HG02798 (cell line): ENCODE measurements around the gene FGD5.

Source experiments
- ATAC-seq: cut with Tn5 transposase; IDR thresholded peaks from one replicate; pipeline ENCODE4 v1.9.1; 2021; ENCODE audit warnings: mild to moderate bottlenecking; ENCODE audit not compliant: unreplicated experiment, poor library complexity

Gene FGD5, protein sequence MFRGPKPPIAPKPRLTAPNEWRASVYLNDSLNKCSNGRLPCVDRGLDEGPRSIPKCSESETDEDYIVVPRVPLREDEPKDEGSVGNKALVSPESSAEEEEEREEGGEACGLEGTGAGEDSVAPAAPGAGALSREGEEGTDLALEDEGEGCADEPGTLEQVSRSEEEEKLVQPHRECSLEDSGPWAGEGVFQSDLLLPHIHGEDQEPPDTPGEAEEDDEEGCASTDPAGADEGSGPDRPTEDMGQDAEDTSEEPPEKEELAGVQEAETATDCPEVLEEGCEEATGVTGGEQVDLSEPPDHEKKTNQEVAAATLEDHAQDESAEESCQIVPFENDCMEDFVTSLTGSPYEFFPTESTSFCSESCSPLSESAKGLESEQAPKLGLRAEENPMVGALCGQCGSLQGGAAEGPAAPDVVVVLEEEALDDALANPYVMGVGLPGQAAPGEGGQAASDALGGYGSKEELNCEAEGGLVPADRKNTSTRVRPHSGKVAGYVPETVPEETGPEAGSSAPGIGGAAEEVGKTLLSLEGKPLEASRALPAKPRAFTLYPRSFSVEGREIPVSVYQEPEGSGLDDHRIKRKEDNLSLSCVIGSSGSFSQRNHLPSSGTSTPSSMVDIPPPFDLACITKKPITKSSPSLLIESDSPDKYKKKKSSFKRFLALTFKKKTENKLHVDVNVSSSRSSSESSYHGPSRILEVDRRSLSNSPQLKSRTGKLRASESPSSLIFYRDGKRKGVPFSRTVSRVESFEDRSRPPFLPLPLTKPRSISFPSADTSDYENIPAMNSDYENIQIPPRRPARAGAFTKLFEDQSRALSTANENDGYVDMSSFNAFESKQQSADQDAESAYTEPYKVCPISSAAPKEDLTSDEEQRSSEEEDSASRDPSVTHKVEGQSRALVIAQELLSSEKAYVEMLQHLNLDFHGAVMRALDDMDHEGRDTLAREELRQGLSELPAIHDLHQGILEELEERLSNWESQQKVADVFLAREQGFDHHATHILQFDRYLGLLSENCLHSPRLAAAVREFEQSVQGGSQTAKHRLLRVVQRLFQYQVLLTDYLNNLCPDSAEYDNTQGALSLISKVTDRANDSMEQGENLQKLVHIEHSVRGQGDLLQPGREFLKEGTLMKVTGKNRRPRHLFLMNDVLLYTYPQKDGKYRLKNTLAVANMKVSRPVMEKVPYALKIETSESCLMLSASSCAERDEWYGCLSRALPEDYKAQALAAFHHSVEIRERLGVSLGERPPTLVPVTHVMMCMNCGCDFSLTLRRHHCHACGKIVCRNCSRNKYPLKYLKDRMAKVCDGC (N-terminal part only)

DNA sequence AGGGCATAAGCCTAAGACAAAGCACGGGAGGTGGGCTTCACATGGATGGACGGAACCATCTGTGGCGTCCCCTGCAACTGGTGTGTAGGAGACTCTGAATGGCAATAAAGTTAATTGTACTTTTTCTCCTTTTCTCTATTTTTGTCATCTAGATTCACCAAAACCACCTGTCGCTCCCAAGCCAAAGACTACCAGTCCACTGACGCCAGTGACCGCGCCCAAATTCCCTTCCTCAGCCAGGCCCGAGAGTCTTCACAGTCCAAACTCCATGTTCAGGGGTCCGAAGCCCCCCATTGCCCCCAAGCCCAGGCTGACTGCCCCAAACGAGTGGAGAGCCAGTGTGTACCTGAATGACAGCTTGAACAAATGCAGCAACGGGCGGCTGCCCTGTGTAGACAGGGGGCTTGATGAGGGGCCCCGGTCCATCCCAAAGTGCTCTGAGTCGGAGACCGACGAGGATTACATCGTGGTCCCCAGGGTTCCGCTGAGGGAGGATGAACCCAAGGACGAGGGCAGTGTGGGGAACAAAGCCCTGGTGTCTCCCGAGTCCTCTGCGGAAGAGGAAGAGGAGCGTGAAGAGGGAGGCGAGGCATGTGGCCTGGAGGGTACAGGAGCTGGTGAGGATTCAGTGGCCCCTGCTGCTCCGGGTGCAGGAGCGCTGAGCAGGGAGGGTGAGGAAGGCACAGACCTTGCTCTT is at the start of gene FGD5:
Gene FGD5, plus strand, starts transcription at position 159 of the 697 bp plus-strand sequence. Its CDS starts 110 bp downstream, at position 269.
- no peak for ATAC-seq

DNA sequence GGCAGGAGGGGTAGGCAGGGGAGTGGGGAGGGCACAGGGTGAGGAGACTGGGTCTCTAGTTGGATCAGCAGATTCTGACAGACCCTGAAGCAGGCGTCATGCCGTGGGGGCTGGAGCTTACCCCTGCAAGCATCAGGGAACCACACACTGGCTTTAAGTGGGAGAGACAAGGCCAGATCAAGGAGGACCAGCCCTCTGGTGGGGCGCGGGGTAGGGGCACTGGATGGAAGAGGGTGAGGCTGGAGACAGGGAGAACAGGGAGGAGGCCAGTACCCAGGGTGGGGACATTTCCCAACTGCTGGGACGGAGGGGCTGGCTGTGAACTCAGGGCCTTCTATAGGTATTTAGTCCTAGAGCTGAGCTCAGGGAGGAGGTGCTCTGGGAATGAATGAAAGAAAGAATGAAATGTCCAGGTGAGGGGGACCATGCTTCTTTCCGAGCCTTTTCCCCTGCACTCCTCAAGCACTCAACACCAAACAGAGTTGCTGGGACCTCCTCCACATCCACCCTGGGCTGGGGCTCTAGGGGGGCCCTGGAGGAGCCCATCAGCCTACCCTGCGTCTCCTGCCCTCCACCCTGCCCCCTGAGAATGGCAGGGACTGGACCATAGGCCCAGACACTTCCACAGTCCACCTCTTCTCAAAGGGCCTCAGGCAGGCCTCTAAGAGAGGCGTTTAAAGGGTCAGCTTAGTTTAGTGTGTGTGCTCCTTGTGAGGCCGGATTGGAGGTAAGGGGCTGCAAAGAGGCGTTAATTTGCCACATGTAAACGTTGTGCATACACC is 49.0 kb upstream of the FGD5 start:
- ATAC-seq, result no peak

DNA sequence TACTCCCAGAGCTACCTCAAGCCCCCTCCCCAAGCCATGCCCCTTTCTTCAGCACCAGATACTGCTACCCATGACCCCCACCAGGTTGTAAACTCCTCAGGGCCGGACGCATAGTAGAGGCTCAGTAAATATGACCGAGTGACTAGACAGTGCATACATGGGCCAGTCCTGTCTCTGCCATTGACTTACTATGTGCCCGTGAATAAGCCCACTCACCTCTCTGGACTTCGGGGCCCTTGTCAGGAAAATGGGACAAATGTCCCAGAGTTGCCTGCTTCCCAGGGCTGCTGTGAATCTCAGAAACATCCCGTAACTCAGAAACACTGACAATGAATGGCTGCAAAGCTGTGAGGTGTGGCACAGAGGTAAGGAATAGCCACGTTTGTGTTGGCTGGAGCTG is 48.2 kb upstream of the FGD5 start:
- ATAC-seq, result no peak

DNA sequence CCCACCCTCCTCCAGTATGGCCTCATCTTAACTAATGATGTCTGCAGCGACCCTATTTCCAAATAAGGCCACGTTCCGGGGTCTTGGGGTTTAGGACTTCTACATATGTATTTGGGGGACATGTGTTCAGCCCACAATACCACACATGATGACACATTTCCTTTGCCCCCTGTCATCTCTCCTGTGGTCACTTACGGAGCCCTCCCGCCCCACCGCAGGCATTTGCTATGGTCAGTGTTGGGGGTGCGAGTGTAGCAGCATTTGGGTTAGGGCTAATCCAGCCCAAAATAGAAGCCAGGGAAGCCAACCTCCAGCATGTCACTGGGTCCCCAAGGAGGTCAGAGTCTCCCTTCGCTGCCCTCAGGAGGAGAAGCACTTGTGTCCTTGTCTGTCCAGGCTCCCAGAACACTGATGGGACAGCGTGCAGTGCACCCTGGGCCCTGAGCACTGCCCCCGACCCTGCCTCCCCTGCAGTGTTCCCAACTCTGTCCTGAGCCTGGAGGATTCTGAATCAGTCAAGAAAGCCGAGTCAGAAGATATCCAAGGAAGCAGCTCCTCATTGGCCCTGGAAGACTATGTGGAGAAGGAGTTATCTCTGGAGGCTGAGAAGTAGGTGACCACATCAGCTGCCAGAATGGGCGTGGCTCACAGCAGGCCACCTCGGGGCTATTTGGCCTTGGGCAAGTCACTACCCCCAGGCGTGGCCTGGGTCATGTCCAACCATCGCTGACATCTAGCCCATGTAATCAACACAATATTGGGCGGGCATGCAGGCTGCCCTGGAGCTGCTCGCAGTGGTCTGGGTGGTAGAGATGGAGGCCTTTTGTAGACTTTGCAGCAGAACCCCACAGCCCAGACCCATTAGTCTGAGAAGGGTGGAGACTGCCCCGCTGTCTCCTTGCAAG is 46.9 kb upstream of the FGD5 start:
- ATAC-seq, result no peak

DNA sequence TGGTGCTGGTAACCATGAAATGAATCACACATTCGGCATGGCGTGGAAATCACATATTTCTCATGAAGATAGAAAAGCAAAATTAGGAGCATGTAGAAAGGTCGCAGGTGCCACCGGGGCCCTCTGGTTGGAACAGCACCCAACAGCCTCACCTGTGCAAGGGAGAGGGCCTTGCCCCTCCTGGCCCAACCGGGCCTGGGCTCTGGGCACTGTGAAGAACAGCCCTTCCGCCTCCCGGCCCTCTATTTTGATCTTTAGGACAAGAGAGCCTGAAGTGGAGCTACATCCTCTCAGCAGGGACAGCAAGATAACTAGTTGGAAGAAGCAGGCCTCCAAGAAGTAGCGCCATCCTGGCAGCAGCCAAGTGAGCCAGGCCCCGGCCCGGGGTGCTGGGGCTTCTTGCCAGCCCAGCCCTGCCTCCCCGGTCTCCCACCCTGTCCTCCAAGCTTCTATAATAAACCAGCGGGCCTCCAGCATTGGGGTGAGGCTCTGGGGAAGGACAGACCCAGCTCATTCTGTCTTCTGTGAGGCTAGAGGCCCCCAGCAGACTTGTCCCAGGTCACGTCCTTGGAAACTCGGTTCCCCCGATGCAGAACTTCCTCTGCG is 46.1 kb upstream of the FGD5 start:
- no peak for ATAC-seq

DNA sequence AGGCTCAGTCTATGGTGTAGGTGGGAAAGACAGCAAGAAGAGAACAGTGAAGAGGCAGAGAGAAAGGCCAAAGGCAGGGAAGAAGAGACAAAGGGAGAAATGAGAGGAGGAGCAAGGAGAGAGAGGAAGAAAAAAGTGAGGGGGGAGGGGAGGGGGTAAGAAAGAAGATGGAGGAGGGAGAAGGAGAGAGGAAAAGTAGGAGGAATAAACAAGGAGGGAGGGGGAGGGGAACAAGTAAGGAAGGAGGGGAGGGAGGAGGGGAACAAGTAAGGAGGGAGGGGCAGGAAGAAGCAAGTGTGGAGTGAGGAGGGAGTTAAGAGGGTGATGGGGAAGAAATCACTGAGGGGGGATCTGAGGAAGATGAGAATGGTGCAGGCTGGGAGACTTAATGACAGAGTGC is 45.5 kb upstream of the FGD5 start:
- ATAC-seq, result no peak

DNA sequence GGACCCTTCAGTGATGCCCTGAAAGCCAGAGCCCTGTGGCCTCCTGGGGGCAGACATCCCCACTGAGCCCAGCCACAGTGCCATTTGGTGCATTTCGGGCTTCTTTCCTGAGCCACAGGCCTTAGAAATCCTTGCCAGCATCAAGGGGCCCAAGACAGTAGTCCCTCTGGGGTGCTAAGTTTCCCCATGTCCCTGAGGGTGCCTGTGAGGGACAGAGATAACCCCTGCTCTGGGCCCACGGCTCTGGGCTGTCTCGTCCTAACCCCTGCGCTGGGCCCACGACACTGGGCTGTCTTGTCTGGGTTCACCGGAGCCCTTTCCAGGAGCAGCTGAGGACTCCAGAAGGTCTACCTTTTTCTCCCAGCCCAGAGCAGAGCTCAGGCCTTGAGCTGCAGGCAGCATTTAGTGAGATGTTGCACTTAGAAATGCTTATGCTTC is 45.1 kb upstream of the FGD5 start:
- no peak for ATAC-seq

DNA sequence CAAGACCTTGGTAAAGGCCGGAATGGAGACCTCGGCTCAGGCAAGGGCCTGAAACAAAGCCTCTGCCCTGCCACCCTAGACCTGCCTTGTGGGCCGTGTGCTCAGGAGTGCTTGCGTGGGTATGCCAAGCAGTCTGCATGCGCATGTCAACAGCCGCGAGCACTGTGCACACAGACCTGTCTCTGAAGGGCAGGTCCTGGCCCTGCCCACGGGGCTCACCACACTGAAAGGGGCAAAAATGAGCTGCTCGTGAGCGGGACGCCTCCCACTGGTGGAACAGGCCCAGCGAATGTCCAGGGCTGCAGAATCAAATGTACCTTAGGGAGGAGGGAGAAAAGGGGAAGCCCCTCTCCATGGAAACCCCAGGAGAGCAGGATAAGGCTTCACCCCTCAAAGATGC is 44.3 kb upstream of the FGD5 start:
- ATAC-seq, result no peak

DNA sequence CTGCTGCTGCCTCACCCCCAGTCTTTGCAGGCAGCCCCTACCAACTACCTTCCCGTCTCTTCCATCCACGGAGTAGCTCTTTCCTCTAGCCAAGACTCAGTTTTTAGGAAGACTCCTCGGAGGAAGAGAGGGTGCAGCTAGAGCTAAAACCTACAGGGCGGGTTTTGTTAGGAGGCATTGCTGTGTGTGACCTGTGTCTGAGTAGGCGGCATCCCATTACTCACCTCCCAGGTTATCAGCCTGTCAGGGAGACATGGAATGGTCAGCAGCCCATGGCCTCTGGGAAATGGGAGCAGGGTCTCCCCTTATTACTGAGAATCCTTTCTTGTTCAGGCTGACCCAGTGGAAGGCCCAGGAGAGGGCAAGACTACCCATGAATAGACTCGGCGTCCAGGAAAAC is 43.8 kb upstream of the FGD5 start:
- no peak for ATAC-seq

DNA sequence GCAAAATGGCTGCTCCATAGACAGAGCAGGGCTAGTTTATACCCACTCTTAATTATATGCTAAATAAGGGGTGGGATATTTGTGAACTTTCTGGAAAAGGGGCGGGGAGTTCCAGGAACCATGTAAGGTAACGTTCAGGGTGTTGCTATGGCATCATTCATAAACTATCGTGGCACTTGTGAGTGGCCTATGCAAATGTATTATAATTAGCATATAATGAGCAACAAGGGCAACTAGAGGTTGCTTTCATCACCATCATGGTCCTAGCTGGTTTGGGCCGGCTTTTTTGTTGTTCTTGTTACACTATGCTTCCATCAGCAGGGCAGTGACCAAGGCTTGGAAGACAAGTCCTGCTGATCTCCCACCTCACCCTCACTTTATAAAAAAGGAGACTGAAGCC is 43.2 kb upstream of the FGD5 start:
- ATAC-seq, result no peak

DNA sequence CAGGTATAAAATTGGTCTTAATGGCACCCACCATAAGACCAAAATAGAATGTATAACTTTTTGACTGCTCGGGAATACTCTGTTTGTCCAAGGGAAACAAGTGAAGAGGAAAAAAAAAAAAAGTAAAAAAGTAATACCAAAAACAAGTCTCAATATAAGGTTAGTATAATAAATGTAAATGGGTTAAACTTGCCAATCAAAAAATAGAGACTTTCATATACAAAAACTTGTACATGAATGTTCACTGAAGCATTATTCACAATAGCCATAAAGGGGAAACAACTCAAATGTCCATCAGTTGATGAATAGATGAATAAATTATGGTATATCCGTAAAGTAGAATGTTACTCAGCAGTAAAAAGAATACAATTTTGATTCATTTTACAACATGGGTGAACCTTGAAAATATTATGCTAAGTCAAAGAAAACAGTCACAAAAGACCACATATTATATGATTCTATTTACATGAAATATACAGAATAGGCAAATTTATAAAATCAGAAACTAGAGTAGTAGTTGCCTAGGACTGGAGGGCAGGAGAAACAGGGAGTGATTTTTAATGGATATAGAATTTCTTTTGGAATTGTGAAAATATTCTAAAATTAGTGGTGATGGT is 39.6 kb upstream of the FGD5 start:
- no peak for ATAC-seq

DNA sequence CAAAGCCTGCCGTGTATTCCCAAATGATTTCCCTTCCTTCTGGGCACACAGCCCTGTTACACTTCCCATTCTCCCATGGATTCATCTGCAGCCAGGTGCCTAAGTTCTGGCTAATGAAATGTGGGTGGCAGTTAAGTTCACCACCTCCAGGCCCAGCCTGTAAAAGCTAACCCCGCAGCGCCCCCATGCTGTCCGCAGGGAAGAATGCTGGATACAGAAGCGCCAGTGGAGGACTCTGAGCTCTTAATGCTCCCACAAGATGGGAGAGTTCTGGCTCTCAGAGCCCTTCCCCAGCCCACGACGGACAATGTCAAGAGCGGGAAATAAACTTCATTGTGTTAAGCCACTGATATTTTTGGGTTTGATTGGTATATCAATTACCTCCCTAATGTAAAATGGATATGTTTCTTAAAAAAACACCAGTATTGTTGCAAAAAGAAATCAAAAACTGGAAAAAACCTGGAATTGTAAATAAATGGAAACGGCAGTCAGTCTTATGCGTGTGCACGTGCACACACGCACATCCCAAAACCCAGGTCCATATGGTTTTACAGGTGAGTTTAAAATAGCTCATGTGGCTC is 37.7 kb upstream of the FGD5 start:
- ATAC-seq, result peak; percentile 87

DNA sequence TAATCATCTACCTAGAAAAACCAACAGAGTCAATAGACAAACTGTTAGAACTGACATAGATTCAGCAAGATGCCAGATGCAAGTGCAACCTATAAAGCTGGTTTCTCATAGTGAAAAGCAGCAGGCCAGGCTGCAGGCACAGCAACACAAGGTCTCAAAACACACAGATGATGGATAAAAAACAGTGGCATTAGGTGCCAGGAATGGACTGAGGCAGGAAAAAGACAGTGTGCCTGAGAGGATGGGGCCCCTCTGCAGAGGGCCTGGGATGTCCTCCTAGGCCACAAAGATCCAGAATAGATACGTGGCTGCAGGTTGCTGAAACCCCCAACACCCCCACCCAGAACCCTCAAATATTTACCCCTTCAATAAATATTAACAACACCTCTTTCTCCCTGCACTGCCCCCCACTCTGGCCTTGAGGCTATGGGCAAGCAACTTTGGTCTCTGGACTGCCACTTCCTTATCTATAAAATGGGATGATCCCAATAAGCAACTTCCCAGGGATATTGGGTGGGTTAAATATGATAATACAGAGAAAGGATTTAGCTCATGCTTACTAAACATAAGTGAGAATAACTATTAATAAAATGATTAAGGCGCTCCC is 35.2 kb upstream of the FGD5 start:
- ATAC-seq, result no peak

DNA sequence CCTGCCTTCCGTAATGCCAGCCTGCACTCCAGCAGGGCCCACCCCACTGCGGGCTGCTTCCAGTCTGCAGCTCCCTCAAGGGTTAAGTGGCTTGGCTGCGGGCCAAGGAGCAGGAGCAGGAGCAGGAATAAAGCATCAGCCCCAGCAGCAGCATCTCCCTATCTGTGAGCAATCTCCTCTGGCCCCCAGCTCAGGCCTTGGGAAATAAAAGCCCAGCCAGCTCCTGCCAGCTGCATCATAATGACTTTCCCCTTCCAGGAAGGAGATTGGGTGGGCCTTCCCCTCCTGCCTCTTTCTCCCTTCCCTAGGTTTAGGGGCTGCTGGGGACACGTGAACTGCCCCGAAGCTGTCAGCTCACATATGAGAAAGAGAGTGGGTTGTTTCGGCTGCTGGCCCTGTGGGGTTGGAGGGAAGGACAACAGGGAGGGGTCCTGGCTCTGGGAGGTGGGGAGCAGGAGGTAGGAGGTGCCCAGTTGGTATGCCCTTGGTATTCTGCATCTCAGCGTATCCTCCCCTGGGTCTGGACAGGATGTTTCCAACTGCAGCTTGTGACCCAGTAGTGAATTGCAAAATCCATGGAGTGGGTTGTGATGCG is 34.6 kb upstream of the FGD5 start:
- no peak for ATAC-seq

DNA sequence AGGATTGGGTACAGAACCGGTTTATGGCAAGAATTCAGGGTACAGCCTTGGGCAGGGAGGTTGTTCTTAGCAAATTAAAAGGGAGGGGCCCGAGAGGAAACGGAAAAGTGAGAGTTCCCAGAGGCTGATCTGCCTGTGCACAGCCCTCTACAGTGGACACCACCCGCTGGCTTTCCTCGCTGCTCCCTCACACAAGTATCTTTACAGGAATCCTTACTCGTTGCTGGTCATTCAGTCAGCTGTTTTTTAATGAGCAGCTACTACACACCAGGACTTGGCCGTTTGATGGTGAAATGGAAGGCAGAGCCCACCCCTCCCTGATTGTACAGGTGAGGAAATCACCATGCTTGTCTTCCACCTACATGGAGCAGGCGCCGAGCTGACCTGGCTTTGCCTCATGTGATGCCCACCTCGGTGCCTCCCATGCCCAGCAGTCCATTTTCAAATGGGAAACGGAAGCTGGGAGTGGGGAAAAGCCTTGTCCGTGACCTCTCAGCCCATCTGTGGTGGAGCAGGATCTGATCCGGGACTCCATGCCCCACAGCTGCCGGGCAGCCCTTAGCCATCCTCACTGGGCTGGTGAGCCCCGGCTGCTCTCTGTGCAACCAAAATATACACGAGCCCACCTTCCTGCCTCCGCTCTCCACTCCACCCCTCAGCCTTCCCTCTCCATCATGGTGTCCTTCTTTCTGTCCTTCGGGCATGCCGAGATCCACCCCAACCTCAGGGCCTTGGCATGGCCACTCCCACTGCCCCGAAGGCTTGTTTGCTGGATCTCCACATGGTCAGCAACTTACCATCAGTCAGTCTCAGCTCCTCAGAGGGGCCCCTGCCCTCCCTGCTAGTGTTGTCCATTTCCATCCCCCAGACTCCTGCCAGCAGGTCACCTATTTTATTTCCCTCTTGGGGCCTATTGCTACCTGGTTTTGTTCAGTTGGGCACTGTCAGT is 33.3 kb upstream of the FGD5 start:
- no peak for ATAC-seq
